HCT116 (cell line): ENCODE measurements around the gene DGKZ. TPM values are rescaled to one million over a fixed set of nuclear protein-coding genes. Genes with fewer than 3 reads are reported as not detected.

ENCODE experiments used
- ATAC-seq: fragments of 200-7000 bp; cut with Tn5 transposase; 2 replicates; pipeline ENCODE4 v1.9.1; 2020; ENCODE audit warnings: mild to moderate bottlenecking, moderate library complexity
- BruUV-seq: library from RNA; stranded (reverse); fragments of 400-500 nt; replicated peaks from 2 replicates; lab custom pipeline; 2021; lab: Mats Ljungman, UMichigan
- CTCF ChIA-PET: fragments of 300-600 bp; sonication (Branson Sonifier 250); formaldehyde crosslinking; loops from one replicate; lab custom pipeline; 2021; ENCODE audit warnings: antibody characterized with exemption; lab: Charles Lee
- POLR2A ChIA-PET: fragments of 300-600, 350-600 bp; sonication (Branson Sonifier 250); formaldehyde crosslinking; loops from one replicate; lab custom pipeline; 2021; ENCODE audit warnings: antibody characterized with exemption; lab: Charles Lee
- RAD21 ChIA-PET, 2 experiments: fragments of 300-600 bp; sonication (Branson Sonifier 250); formaldehyde crosslinking; loops; one replicate each; lab custom pipeline; 2023; ENCODE audit warnings: low total read pairs in 2 of 2; ENCODE audit not compliant: uncharacterized antibody in 2 of 2, unreplicated experiment in 2 of 2, low non-redundant PET in 1 of 2; lab: Charles Lee
- DNase-seq: peaks from one replicate; pipeline ENCODE4 v3.0.0-alpha.2; 2010; ENCODE audit warnings: low read depth, low spot score
- H2AFZ ChIP-seq: fragments of 200-600 bp; shearing (Covaris generic), sonication (generic); 2 replicates; pipeline ENCODE4 v1.6.1; 2017; ENCODE audit warnings: low read depth, mixed run types, mixed read lengths, antibody characterized with exemption, low read length; ENCODE audit not compliant: poor library complexity, severe bottlenecking
- H3K27ac ChIP-seq: 2 replicates; pipeline ENCODE4 v1.5.1; 2012; ENCODE audit warnings: low read depth, low read length
- H3K27me3 ChIP-seq: fragments of 200-600 bp; sonication (generic); 2 replicates; pipeline ENCODE4 v1.6.1; 2016; ENCODE audit warnings: mixed run types, low read length, mixed read lengths; ENCODE audit not compliant: insufficient read depth
- H3K36me3 ChIP-seq, 2 experiments: fragments of 200-500 bp in 1 of 2; fragments of 200-600 bp in 1 of 2; sonication (Bioruptor generic) in 1 of 2; sonication (generic) in 1 of 2; 2 replicates each; pipeline versions ENCODE4 v1.5.1 to v1.6.1; 2014 to 2016; ENCODE audit warnings: low read length in 2 of 2, inconsistent platforms in 1 of 2, mixed read lengths in 1 of 2, mixed run types in 1 of 2; ENCODE audit not compliant: insufficient read depth in 2 of 2, control insufficient read depth in 1 of 2
- H3K4me1 ChIP-seq, 2 experiments: fragments of 200-600 bp in 1 of 2; sonication (generic) in 1 of 2; 2 replicates each; pipeline versions ENCODE4 v1.5.1 to v1.6.1; 2012 to 2017; ENCODE audit warnings: low read length in 2 of 2, inconsistent platforms in 1 of 2, mild to moderate bottlenecking in 1 of 2, mixed read lengths in 1 of 2, mixed run types in 1 of 2, moderate library complexity in 1 of 2; ENCODE audit not compliant: insufficient read depth in 2 of 2, control insufficient read depth in 1 of 2
- H3K4me2 ChIP-seq: fragments of 200-600 bp; sonication (generic); 2 replicates; pipeline ENCODE4 v1.6.1; 2017; ENCODE audit warnings: mixed run types, low read length, mixed read lengths
- H3K4me3 ChIP-seq, 2 experiments: fragments of 200-600 bp in 1 of 2; sonication (generic) in 1 of 2; replicated peaks in 1 of 2; 2 replicates each; pipeline ENCODE4 v1.5.1; 2011 to 2016; ENCODE audit warnings: low read length in 2 of 2, control low read depth in 1 of 2, low read depth in 1 of 2, mild to moderate bottlenecking in 1 of 2, mixed read lengths in 1 of 2, mixed run types in 1 of 2
- H3K79me2 ChIP-seq: fragments of 200-600 bp; sonication (generic); 2 replicates; pipeline ENCODE4 v1.6.1; 2017; ENCODE audit warnings: mild to moderate bottlenecking, mixed run types, low read length, moderate library complexity, mixed read lengths; ENCODE audit not compliant: insufficient read depth
- H3K9ac ChIP-seq: fragments of 200-600 bp; sonication (generic); 2 replicates; pipeline ENCODE4 v1.6.1; 2016; ENCODE audit warnings: low read length, mixed read lengths
- H3K9me2 ChIP-seq: fragments of 200-600 bp; sonication (generic), shearing (Covaris generic); 2 replicates; pipeline ENCODE4 v1.6.1; 2017; ENCODE audit warnings: mixed run types, mild to moderate bottlenecking, moderate library complexity; ENCODE audit not compliant: insufficient read depth
- H3K9me3 ChIP-seq, 2 experiments: fragments of 200-500 bp in 1 of 2; fragments of 200-600 bp in 1 of 2; sonication (Bioruptor generic) in 1 of 2; sonication (generic) in 1 of 2; 2 replicates each; pipeline ENCODE4 v1.6.1; 2014 to 2017; ENCODE audit warnings: low read length in 2 of 2, mixed read lengths in 2 of 2, inconsistent platforms in 1 of 2, low read depth in 1 of 2, mild to moderate bottlenecking in 1 of 2, mixed run types in 1 of 2, moderate library complexity in 1 of 2; ENCODE audit not compliant: control insufficient read depth in 1 of 2, insufficient read depth in 1 of 2
- H4K20me1 ChIP-seq: fragments of 200-600 bp; sonication (generic), shearing (Covaris generic); 2 replicates; pipeline ENCODE4 v1.6.1; 2017; ENCODE audit warnings: mixed run types, mild to moderate bottlenecking, moderate library complexity; ENCODE audit not compliant: insufficient read depth
- ATF3 ChIP-seq: IDR thresholded peaks from 2 replicates; pipeline ENCODE4 v1.6.1; 2012
- EZH2phosphoT487 ChIP-seq: fragments of 200-600 bp; IDR thresholded peaks from 2 replicates; pipeline ENCODE4 v1.6.1; 2018; ENCODE audit warnings: antibody characterized with exemption, borderline replicate concordance
- SIN3A ChIP-seq: IDR thresholded peaks from 2 replicates; pipeline ENCODE4 v1.6.1; 2012; ENCODE audit warnings: low read depth
- SRF ChIP-seq: IDR thresholded peaks from 2 replicates; pipeline ENCODE4 v1.6.1; 2012; ENCODE audit warnings: low read depth
- YY1 ChIP-seq: IDR thresholded peaks from 2 replicates; pipeline ENCODE4 v1.6.1; 2011; ENCODE audit warnings: low read length, low read depth, moderate library complexity, mild to moderate bottlenecking; ENCODE audit not compliant: insufficient replicate concordance; ENCODE audit errors: extremely low read depth
- ZFX ChIP-seq: fragments of 450-650 bp; IDR thresholded peaks from 2 replicates; pipeline ENCODE4 v1.6.1; 2017
- intact Hi-C: fragments of 100-400 bp; cut with micrococcal nuclease; formaldehyde crosslinking; loops from 2 replicates; pipeline ENCODE4 v1.10.0; 2022
- total RNA-seq: library from RNA; stranded (reverse); gene quantifications from one replicate; pipeline ENCODE4 v1.2.1, GENCODE V29; 2021; ENCODE audit not compliant: unreplicated experiment

DGKZ gene
- total RNA-seq, 1 experiment from 2014 or later: 70.2 TPM

- Histone ChIP-seq H3K36me3 (0 out of 4 replicates have a peak, but pooled peaks cover 0 to 5% of the 10 kb centered on the region in 2 experiments), H3K9me2 (no peaks in the 10 kb centered on the region), H3K27ac (no peak overlapping the region), H3K4me2 (no peak overlapping the region), H4K20me1 (no peaks in the 10 kb centered on the region)
- ChIA-PET CTCF (no interaction called here), POLR2A (interaction anchor here (0.6 kb wide), 1 partner anchor 184 kb away, joined by 5 read pairs; no protein-coding TSS in a partner anchor), RAD21 (no interaction called here)
- no peak for ATAC-seq
- BruUV-seq: no TSS peak
- TF ChIP-seq ATF3 (no peak), SRF (no peak), ZFX (no peak)
- TF ChIP-seq, all 23 proteins: peak for 0
- no peaks in the 10 kb centered on the region for H3K27me3 ChIP-seq
- H3K4me1 ChIP-seq: peaks cover 0 to 4% of the 10 kb centered on the region in 2 experiments; a peak in 1 of 4 replicates
- DNase-seq: no peak
- H3K9ac ChIP-seq: no peak overlapping the region
- no peak overlapping the region for H2AFZ ChIP-seq
- no peak overlapping the region for H3K4me3 ChIP-seq
- H3K9me3 ChIP-seq: no peaks in the 10 kb centered on the region
- no peaks in the 10 kb centered on the region for H3K79me2 ChIP-seq
- intact Hi-C loops: no loop called here
Observed at GRCh38 chr11:46397526-46397925, 50.3 kb downstream of the DGKZ start.

DNA sequence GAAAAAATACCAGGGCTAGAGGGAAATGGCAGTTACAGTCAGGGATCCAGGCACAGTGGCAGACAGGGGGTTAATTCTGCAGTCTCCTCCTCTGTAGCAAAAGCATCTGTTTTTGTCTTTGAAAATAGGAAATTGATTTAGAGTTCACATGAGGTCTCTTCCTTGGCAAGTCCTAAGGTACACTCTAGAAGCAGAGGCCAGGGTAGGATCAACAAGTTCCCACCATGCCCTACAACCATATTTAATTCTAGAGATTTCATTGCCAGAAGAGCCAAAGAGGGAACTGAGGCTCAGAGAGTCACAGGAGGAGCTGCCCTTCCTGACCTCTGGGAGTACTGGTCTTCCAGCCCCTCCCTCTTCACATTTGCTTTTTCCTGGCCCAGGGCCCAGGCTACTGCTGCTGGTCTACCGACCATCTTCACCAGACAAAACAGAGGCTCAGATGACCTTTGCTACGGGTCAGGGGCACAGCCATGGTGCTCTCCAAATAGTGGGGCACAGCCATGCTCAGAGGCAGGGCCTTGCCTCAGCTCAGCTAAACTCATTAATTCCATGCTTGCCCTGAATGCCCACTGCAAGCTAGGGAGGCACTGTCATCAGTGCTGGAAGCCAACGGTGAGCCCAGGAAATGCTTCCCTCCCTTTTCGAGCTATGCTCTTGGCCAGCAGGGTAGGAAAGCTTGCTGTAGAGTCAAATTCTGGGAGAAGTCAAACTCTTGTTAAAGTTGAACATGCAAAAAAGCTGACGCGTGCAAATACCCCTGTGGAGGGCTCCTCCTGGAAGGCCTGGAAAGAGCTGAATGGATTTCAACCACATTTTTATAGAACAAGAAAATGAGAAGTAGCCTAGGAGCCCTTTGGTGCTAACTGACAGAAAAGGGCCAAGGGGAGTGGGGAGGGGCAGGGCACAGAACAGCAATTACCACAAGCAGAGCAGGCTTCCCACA is 56.0 kb downstream of the DGKZ start:
- CTCF ChIA-PET: interaction anchor here (1.3 kb wide), 1 partner anchor 11 kb away, joined by 3 read pairs; no protein-coding TSS in a partner anchor
- no TSS peak for BruUV-seq
- no peak overlapping the region for H3K27ac ChIP-seq
- TF ChIP-seq EZH2phosphoT487 (no peak), SIN3A (no peak), YY1 (no peak), SRF (no peak)
- H4K20me1 ChIP-seq: no peaks in the 10 kb centered on the region
- intact Hi-C loops: no loop called here
- H3K4me1 ChIP-seq: no peaks in the 10 kb centered on the region
- POLR2A ChIA-PET: no interaction called here
- no peaks in the 10 kb centered on the region for H3K27me3 ChIP-seq
- H3K36me3 ChIP-seq: no peaks in the 10 kb centered on the region; a peak in 1 of 4 replicates
- H3K79me2 ChIP-seq: no peaks in the 10 kb centered on the region
- no peak for ATAC-seq
- no peaks in the 10 kb centered on the region for H3K9me3 ChIP-seq
- no peak overlapping the region for H3K4me3 ChIP-seq
- H3K9ac ChIP-seq: no peak overlapping the region
- no peaks in the 10 kb centered on the region for H3K9me2 ChIP-seq
- RAD21 ChIA-PET: no interaction called here
- no peak overlapping the region for H3K4me2 ChIP-seq
- DNase-seq: no peak
- H2AFZ ChIP-seq: no peak overlapping the region
